Activated naive CD8-positive, alpha-beta T cell treated with anti-CD3 and anti-CD28 coated beads, Interleukin-2, amount 50 U/mL, for 24 hours (primary cell): ENCODE measurements around the gene CTDSP2.
A peak's percentile ranks its signal among the peaks of the same experiment; 100 is the strongest.

ENCODE experiments used
- ATAC-seq: fragments of 150-1000 bp; cut with Tn5 transposase; one replicate; pipeline ENCODE4 v1.10.0; 2021
- DNase-seq: peaks from one replicate; pipeline ENCODE4 v3.0.0; 2021
- H3K27ac Mint-ChIP-seq: one replicate; pipeline ENCODE4 v1.8.0; 2021; ENCODE audit warnings: mild to moderate bottlenecking, mixed read lengths
- H3K27me3 Mint-ChIP-seq: one replicate; pipeline ENCODE4 v1.8.0; 2021; ENCODE audit warnings: mixed read lengths
- H3K36me3 Mint-ChIP-seq: one replicate; pipeline ENCODE4 v1.8.0; 2021; ENCODE audit warnings: low read depth, mixed read lengths
- H3K4me1 Mint-ChIP-seq: one replicate; pipeline ENCODE4 v1.8.0; 2021; ENCODE audit warnings: mixed read lengths
- H3K4me3 Mint-ChIP-seq: one replicate; pipeline ENCODE4 v1.8.0; 2021; ENCODE audit warnings: mild to moderate bottlenecking, moderate library complexity, mixed read lengths
- H3K9me3 Mint-ChIP-seq: one replicate; pipeline ENCODE4 v1.8.0; 2021; ENCODE audit warnings: mixed read lengths

Gene CTDSP2

GRCh38 chr12:57837864-57838562, 8.5 kb downstream of the CTDSP2 start:
- Mint-ChIP-seq H3K4me1 (peaks cover 98% of the 10 kb centered on the region), H3K9me3 (no peaks in the 10 kb centered on the region), H3K36me3 (no peaks in the 10 kb centered on the region), H3K27me3 (no peaks in the 10 kb centered on the region), H3K27ac (peak overlapping the region; percentile 73), H3K4me3 (peak overlapping the region; percentile 62)
- peak; percentile 34 for ATAC-seq
- no peak for DNase-seq

- no peaks in the 10 kb centered on the region for H3K9me3 Mint-ChIP-seq
- ATAC-seq, result peak; percentile 44
- H3K4me3 Mint-ChIP-seq, result peak overlapping the region; percentile 60
- peak overlapping the region; percentile 79 for H3K27ac Mint-ChIP-seq
- no peaks in the 10 kb centered on the region for H3K36me3 Mint-ChIP-seq
- peaks cover 97% of the 10 kb centered on the region for H3K4me1 Mint-ChIP-seq
- DNase-seq, result peak; percentile 56
- H3K27me3 Mint-ChIP-seq, result no peaks in the 10 kb centered on the region
Observed at GRCh38 chr12:57836442-57837375, 9.8 kb downstream of the CTDSP2 start.

GRCh38 chr12:57835366-57836288, 10.9 kb downstream of the CTDSP2 start:
- Mint-ChIP-seq H3K4me1 (peaks cover 94% of the 10 kb centered on the region), H3K36me3 (no peaks in the 10 kb centered on the region), H3K4me3 (peak overlapping the region; percentile 60), H3K27ac (peak overlapping the region; percentile 79), H3K9me3 (no peaks in the 10 kb centered on the region), H3K27me3 (no peaks in the 10 kb centered on the region)
- DNase-seq (no peak), ATAC-seq (no peak)

- Mint-ChIP-seq H3K4me1 (peaks cover 91% of the 10 kb centered on the region), H3K36me3 (no peaks in the 10 kb centered on the region), H3K4me3 (no peak overlapping the region), H3K27ac (peak overlapping the region; percentile 27), H3K9me3 (no peaks in the 10 kb centered on the region), H3K27me3 (no peaks in the 10 kb centered on the region)
- ATAC-seq (no peak), DNase-seq (no peak)
Observed at GRCh38 chr12:57834086-57834876, 12.2 kb downstream of the CTDSP2 start.

- no peaks in the 10 kb centered on the region for H3K36me3 Mint-ChIP-seq
- H3K4me3 Mint-ChIP-seq, result no peak overlapping the region
- DNase-seq, result no peak
- peaks cover 88% of the 10 kb centered on the region for H3K4me1 Mint-ChIP-seq
- no peak overlapping the region for H3K27ac Mint-ChIP-seq
- no peaks in the 10 kb centered on the region for H3K27me3 Mint-ChIP-seq
- ATAC-seq, result no peak
- H3K9me3 Mint-ChIP-seq, result no peaks in the 10 kb centered on the region
Observed at GRCh38 chr12:57833672-57834071, 12.9 kb downstream of the CTDSP2 start.

- H3K36me3 Mint-ChIP-seq, result peaks cover 3% of the 10 kb centered on the region
- ATAC-seq, result peak; percentile 44
- H3K9me3 Mint-ChIP-seq, result no peaks in the 10 kb centered on the region
- H3K4me3 Mint-ChIP-seq, result no peak overlapping the region
- peak overlapping the region; percentile 39 for H3K27ac Mint-ChIP-seq
- no peak for DNase-seq
- peaks cover 81% of the 10 kb centered on the region for H3K4me1 Mint-ChIP-seq
- H3K27me3 Mint-ChIP-seq, result no peaks in the 10 kb centered on the region
Observed at GRCh38 chr12:57832966-57833365, 13.6 kb downstream of the CTDSP2 start.

- Mint-ChIP-seq H3K27ac (no peak overlapping the region), H3K4me3 (no peak overlapping the region)
Observed at GRCh38 chr12:57830393-57830792, 16.1 kb downstream of the CTDSP2 start.

GRCh38 chr12:57829025-57829777, 17.3 kb downstream of the CTDSP2 start:
- DNase-seq (no peak), ATAC-seq (no peak)
- Mint-ChIP-seq H3K4me3 (no peak overlapping the region), H3K4me1 (peaks cover 46% of the 10 kb centered on the region), H3K27ac (no peak overlapping the region), H3K9me3 (no peaks in the 10 kb centered on the region), H3K27me3 (no peaks in the 10 kb centered on the region), H3K36me3 (peaks cover 12% of the 10 kb centered on the region)

More at GRCh38 chr12:57830393-57830792, 16.1 kb downstream of the CTDSP2 start:
- no peaks in the 10 kb centered on the region for H3K9me3 Mint-ChIP-seq
- no peak for ATAC-seq
- no peak for DNase-seq
- peaks cover 58% of the 10 kb centered on the region for H3K4me1 Mint-ChIP-seq
- no peaks in the 10 kb centered on the region for H3K27me3 Mint-ChIP-seq
- H3K36me3 Mint-ChIP-seq, result peaks cover 10% of the 10 kb centered on the region

- ATAC-seq (no peak), DNase-seq (no peak)
- Mint-ChIP-seq H3K27ac (no peak overlapping the region), H3K27me3 (no peaks in the 10 kb centered on the region), H3K36me3 (peaks cover 20% of the 10 kb centered on the region), H3K9me3 (no peaks in the 10 kb centered on the region), H3K4me3 (no peak overlapping the region), H3K4me1 (peaks cover 24% of the 10 kb centered on the region)
Observed at GRCh38 chr12:57826966-57827365, 19.6 kb downstream of the CTDSP2 start.

- no peak overlapping the region for H3K27ac Mint-ChIP-seq
- no peak overlapping the region for H3K4me3 Mint-ChIP-seq
- no peak for ATAC-seq
- no peaks in the 10 kb centered on the region for H3K27me3 Mint-ChIP-seq
- H3K9me3 Mint-ChIP-seq, result no peaks in the 10 kb centered on the region
- peaks cover 20% of the 10 kb centered on the region for H3K36me3 Mint-ChIP-seq
- H3K4me1 Mint-ChIP-seq, result peaks cover 18% of the 10 kb centered on the region
- no peak for DNase-seq
Observed at GRCh38 chr12:57826400-57826799, 20.1 kb downstream of the CTDSP2 start.

- no peak overlapping the region for H3K27ac Mint-ChIP-seq
- H3K36me3 Mint-ChIP-seq, result peaks cover 20% of the 10 kb centered on the region
- H3K27me3 Mint-ChIP-seq, result no peaks in the 10 kb centered on the region
- no peak overlapping the region for H3K4me3 Mint-ChIP-seq
- no peaks in the 10 kb centered on the region for H3K9me3 Mint-ChIP-seq
- no peak for DNase-seq
- peaks cover 13% of the 10 kb centered on the region for H3K4me1 Mint-ChIP-seq
- no peak for ATAC-seq
Observed at GRCh38 chr12:57825451-57825850, 21.1 kb downstream of the CTDSP2 start.

- ATAC-seq (no peak), DNase-seq (no peak)
- peaks cover 2% of the 10 kb centered on the region for H3K4me1 Mint-ChIP-seq
- no peaks in the 10 kb centered on the region for H3K27me3 Mint-ChIP-seq
- H3K9me3 Mint-ChIP-seq, result no peaks in the 10 kb centered on the region
- peak overlapping the region; percentile 13 for H3K27ac Mint-ChIP-seq
- H3K4me3 Mint-ChIP-seq, result no peak overlapping the region
- H3K36me3 Mint-ChIP-seq, result peaks cover 20% of the 10 kb centered on the region
Observed at GRCh38 chr12:57823908-57824640, 22.5 kb downstream of the CTDSP2 start.
